Endothelial cell of umbilical vein (primary cell): ENCODE data around the gene PRPF8. TPM values are rescaled to one million over a fixed set of nuclear protein-coding genes. Genes with fewer than 3 reads are reported as not detected.
A peak's percentile ranks its signal among the peaks of the same experiment; 100 is the strongest.

Source experiments
- BruUV-seq: library from RNA; stranded (reverse); fragments of 400-500 nt; replicated peaks from 2 replicates; lab custom pipeline; 2021; lab: Mats Ljungman, UMichigan
- CTCF ChIA-PET: fragments of 300-600, 350-600 bp; sonication (Branson Sonifier 250); formaldehyde crosslinking; loops from one replicate; lab custom pipeline; 2021; ENCODE audit warnings: antibody characterized with exemption, inconsistent platforms; lab: Charles Lee
- POLR2A ChIA-PET: fragments of 300-600, 350-600 bp; sonication (Branson Sonifier 250); formaldehyde crosslinking; loops from one replicate; lab custom pipeline; 2021; ENCODE audit warnings: antibody characterized with exemption, inconsistent platforms; lab: Charles Lee
- DNase-seq: peaks from one replicate; pipeline ENCODE4 v3.0.0-alpha.2; 2011; ENCODE audit warnings: low read depth, low spot score
- FAIRE-seq: peaks from 2 replicates; lab custom pipeline; 2011; peaks lifted over from hg19 to GRCh38; lab: Jason Lieb, UNC
- H2AFZ ChIP-seq: 2 replicates; pipeline ENCODE4 v1.6.0; 2012; ENCODE audit warnings: low read depth, low read length, control low read depth, inconsistent platforms
- H3K27ac ChIP-seq: 2 replicates; pipeline ENCODE4 v1.5.1; 2011; ENCODE audit warnings: low read depth, mild to moderate bottlenecking, control low read depth, low read length, moderate library complexity; ENCODE audit not compliant: insufficient read depth
- H3K27me3 ChIP-seq, 2 experiments: 2 replicates each; pipeline versions ENCODE4 v1.6.0 to v1.6.1; 2011; ENCODE audit warnings: low read length in 2 of 2, mixed read lengths in 1 of 2; ENCODE audit not compliant: control insufficient read depth in 2 of 2, insufficient read depth in 2 of 2
- H3K36me3 ChIP-seq, 2 experiments: 2 replicates in 1 of 2; 3 replicates in 1 of 2; pipeline ENCODE4 v1.5.1; 2011; ENCODE audit warnings: low read length in 2 of 2, mild to moderate bottlenecking in 1 of 2, moderate library complexity in 1 of 2; ENCODE audit not compliant: control insufficient read depth in 2 of 2, insufficient read depth in 2 of 2; ENCODE audit errors: extremely low read depth in 1 of 2
- H3K4me1 ChIP-seq: 3 replicates; pipeline ENCODE4 v1.5.1; 2011; ENCODE audit warnings: mild to moderate bottlenecking, low read length; ENCODE audit not compliant: control insufficient read depth, insufficient read depth; ENCODE audit errors: extremely low read depth
- H3K4me2 ChIP-seq: 2 replicates; pipeline ENCODE4 v1.6.1; 2011; ENCODE audit warnings: low read length, control low read depth, mixed read lengths; ENCODE audit not compliant: insufficient read depth
- H3K4me3 ChIP-seq, 3 experiments: fragments of 200-600 bp in 1 of 3; sonication (generic), shearing (Covaris generic) in 1 of 3; replicated peaks in 1 of 3; 2 replicates each; pipeline ENCODE4 v1.5.1; 2011 to 2016; ENCODE audit warnings: control low read depth in 3 of 3, low read length in 3 of 3, mild to moderate bottlenecking in 2 of 3, inconsistent platforms in 1 of 3, low read depth in 1 of 3, moderate library complexity in 1 of 3; ENCODE audit not compliant: insufficient read depth in 1 of 3
- H3K79me2 ChIP-seq: 2 replicates; pipeline ENCODE4 v1.6.0; 2012; ENCODE audit warnings: low read length, inconsistent platforms; ENCODE audit not compliant: control insufficient read depth, insufficient read depth
- H3K9ac ChIP-seq: replicated peaks from 2 replicates; pipeline ENCODE3; 2011; ENCODE audit warnings: low read length, control low read depth; ENCODE audit not compliant: insufficient read depth; ENCODE audit errors: extremely low read depth
- H3K9me1 ChIP-seq: replicated peaks from 3 replicates; pipeline ENCODE4 v1.6.0; 2011; ENCODE audit warnings: mild to moderate bottlenecking, low read length; ENCODE audit not compliant: control insufficient read depth, insufficient read depth; ENCODE audit errors: extremely low read depth
- H3K9me3 ChIP-seq: replicated peaks from 2 replicates; pipeline ENCODE4 v1.5.1; 2012; ENCODE audit warnings: low read length, inconsistent platforms; ENCODE audit not compliant: control insufficient read depth, insufficient read depth
- H4K20me1 ChIP-seq: replicated peaks from 2 replicates; pipeline ENCODE3; 2011; ENCODE audit warnings: mild to moderate bottlenecking, low read length; ENCODE audit not compliant: control insufficient read depth, insufficient read depth; ENCODE audit errors: extremely low read depth
- CTCF ChIP-seq, 2 donors: IDR thresholded peaks; 1 replicate in 1 of 2; 2 replicates in 1 of 2; pipeline ENCODE4 v1.5.1; 2011; ENCODE audit warnings: low read length in 2 of 2, mild to moderate bottlenecking in 2 of 2, moderate library complexity in 2 of 2, control low read depth in 1 of 2, inconsistent platforms in 1 of 2, low read depth in 1 of 2; ENCODE audit not compliant: insufficient read depth in 1 of 2; ENCODE audit errors: extremely low read depth in 1 of 2
- EZH2 ChIP-seq: IDR thresholded peaks from 2 replicates; pipeline ENCODE4 v1.6.1; 2012; ENCODE audit warnings: borderline replicate concordance, low read depth, mild to moderate bottlenecking, moderate library complexity, low read length, inconsistent platforms; ENCODE audit not compliant: severe bottlenecking
- FOS ChIP-seq: IDR thresholded peaks from 2 replicates; pipeline ENCODE4 v1.6.1; 2011; ENCODE audit warnings: mild to moderate bottlenecking, low read length, moderate library complexity, borderline replicate concordance; ENCODE audit not compliant: insufficient read depth
- GATA2 ChIP-seq: IDR thresholded peaks from 2 replicates; pipeline ENCODE4 v1.7.0; 2011; ENCODE audit warnings: low read depth, mild to moderate bottlenecking, moderate library complexity, mixed read lengths, low read length; ENCODE audit not compliant: insufficient read length, insufficient read depth
- JUN ChIP-seq: IDR thresholded peaks from 2 replicates; pipeline ENCODE4 v1.6.1; 2011; ENCODE audit warnings: borderline replicate concordance, low read depth; ENCODE audit not compliant: insufficient read length, insufficient read depth
- MAX ChIP-seq: IDR thresholded peaks from 2 replicates; pipeline ENCODE4 v1.6.1; 2011; ENCODE audit not compliant: insufficient read depth, insufficient read length
- MYC ChIP-seq: IDR thresholded peaks from one replicate; pipeline ENCODE4 v1.6.1; 2011; ENCODE audit warnings: mild to moderate bottlenecking, low read depth, low read length
- POLR2A ChIP-seq: IDR thresholded peaks from 2 replicates; pipeline ENCODE4 v1.6.1; 2012; ENCODE audit warnings: low read depth, mild to moderate bottlenecking, control low read depth, low read length
- POLR2AphosphoS5 ChIP-seq: IDR thresholded peaks from 2 replicates; pipeline ENCODE4 v1.6.1; 2012; ENCODE audit warnings: low read depth, mild to moderate bottlenecking, control low read depth, low read length, moderate library complexity; ENCODE audit not compliant: insufficient read depth
- dilution Hi-C: fragments of 300-500 bp; cut with MboI; formaldehyde crosslinking; loops from one replicate; pipeline ENCODE4 v1.15.0; 2019; ENCODE audit warnings: low sequenced_read_pairs; ENCODE audit not compliant: extremely low pct_ligation_motif_present
- intact Hi-C: fragments of 100-400 bp; cut with micrococcal nuclease; formaldehyde crosslinking; loops from one replicate; pipeline ENCODE4 v1.10.0; 2022
- polyA plus RNA-seq, 4 experiments: library from polyadenylated mRNA; depleted of rRNA in 3 of 4; stranded (reverse) in 3 of 4; unstranded in 1 of 4; fragments of >200 nt; gene quantifications; 2 replicates each; pipeline versions ENCODE4 v1.2.1 to v1.2.3, GENCODE V29; 2011 to 2012; ENCODE audit warnings: missing spikeins in 1 of 4
- total RNA-seq: library from RNA; stranded (reverse); gene quantifications from 2 replicates; pipeline ENCODE4 v1.2.3, GENCODE V29; 2021

Gene PRPF8
- total and polyA plus RNA-seq, 2 donors (not counting 3 experiments of a cell fraction or from before 2014, with no cell fraction given), result 215 to 301 TPM

GRCh38 chr17:1648963-1649843 lies 35.5 kb downstream of the PRPF8 start:
- intact Hi-C loops, result loop anchor here (1.0 to 2.0 kb wide), 6 partner anchors 36 to 390 kb away; partner anchors contain the start of genes INPP5K and PRPF8
- Histone ChIP-seq H2AFZ (peak overlapping the region; percentile 26), H3K9me3 (no peaks in the 10 kb centered on the region), H3K4me1 (peaks cover 40% of the 10 kb centered on the region), H4K20me1 (no peaks in the 10 kb centered on the region), H3K9me1 (no peaks in the 10 kb centered on the region), H3K36me3 (peaks cover 27 to 30% of the 10 kb centered on the region in 2 experiments), H3K27me3 (no peaks in the 10 kb centered on the region), H3K27ac (peak overlapping the region; percentile 54), H3K4me3 (peak overlapping the region; percentile 10 to 52 (median 39)), H3K79me2 (peaks cover 13% of the 10 kb centered on the region), H3K4me2 (peak overlapping the region; percentile 50), H3K9ac (peak overlapping the region; percentile 20)
- DNase-seq (peak; percentile 94), FAIRE-seq (peak; percentile 82)
- TF ChIP-seq POLR2A (peak; percentile 46), MAX (peak; percentile 19), GATA2 (no peak), FOS (peak; percentile 70), POLR2AphosphoS5 (peak; percentile 49), CTCF (IDR thresholded peaks at IDR 0.05; ENCODE audit: extremely low read depth in 1 of 2, insufficient read depth in 1 of 2, low read depth in 1 of 2, low read length in 2 of 2) (peak; percentile 63 to 94), JUN (peak; percentile 24), MYC (no peak), EZH2 (no peak)
- dilution Hi-C loops, result no loop called here
- POLR2A ChIA-PET, result interaction anchor here (0.6 to 2.1 kb wide), 5 partner anchors 24 to 160 kb away, joined by 3 to 10 read pairs (median 4); no protein-coding TSS in a partner anchor
- no TSS peak for BruUV-seq
- CTCF ChIA-PET, result interaction anchor here (0.6 to 7.7 kb wide), 36 partner anchors 9 to 394 kb away, joined by 3 to 218 read pairs (median 4); partner anchors contain the start of genes INPP5K, PITPNA and SLC43A2
